AG04449 (cell line): ENCODE results near the gene KRTAP10-7.
"Not testable (repeated sequence)": the region's sequence is repeated elsewhere in the genome, so short reads cannot be mapped to it uniquely, and the experiment has no call there.

Experiments used
- CTCF ChIA-PET: fragments of 350-600 bp; formaldehyde crosslinking; extraction: SDS; loops from one replicate; lab custom pipeline; 2021; ENCODE audit warnings: antibody characterized with exemption; lab: Yijun Ruan, JAX
- POLR2A ChIA-PET: fragments of 400-600, 350-600 bp; formaldehyde crosslinking; extraction: SDS; loops from one replicate; lab custom pipeline; 2020; ENCODE audit warnings: antibody characterized with exemption, inconsistent platforms; lab: Yijun Ruan, JAX
- DNase-seq: peaks from one replicate; pipeline ENCODE4 v3.0.0-alpha.2; 2010; ENCODE audit warnings: low read depth, low spot score
- H3K4me3 ChIP-seq: 2 replicates; pipeline ENCODE4 v1.5.1; 2011; ENCODE audit warnings: low read depth, mild to moderate bottlenecking, control low read depth, low read length
- TF ChIP-seq, protein P1 (sequence below): IDR thresholded peaks from one replicate; pipeline ENCODE4 v1.5.1; 2011; ENCODE audit warnings: mild to moderate bottlenecking, moderate library complexity, low read length, control low read depth, inconsistent platforms; ENCODE audit not compliant: insufficient read depth; ENCODE audit errors: missing control alignments

Gene KRTAP10-7

DNA sequence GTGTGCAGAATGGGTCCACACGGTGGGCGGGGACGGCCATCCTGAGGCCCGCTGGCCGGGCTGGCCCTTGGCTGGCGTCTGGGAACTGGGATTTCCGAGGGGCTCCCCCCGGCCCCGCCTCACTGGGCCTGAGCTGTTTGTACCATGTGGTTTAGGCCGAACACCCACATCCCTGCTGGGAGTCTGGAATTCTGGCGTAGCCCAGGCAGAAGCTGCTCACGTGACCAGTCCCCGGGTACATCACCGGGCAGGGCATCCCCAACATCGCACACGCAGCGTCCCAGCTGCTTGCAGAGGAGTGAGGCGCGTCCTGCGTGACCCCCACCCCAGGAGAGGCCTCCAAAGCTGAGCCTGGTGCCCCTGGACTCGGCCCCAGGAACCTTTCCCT is 2.1 kb downstream of the KRTAP10-7 start:
- H3K4me3 ChIP-seq: no peak overlapping the region
- no peak for DNase-seq
- ChIA-PET CTCF (no interaction called here), POLR2A (no interaction called here)
- TF ChIP-seq, protein P1, sequence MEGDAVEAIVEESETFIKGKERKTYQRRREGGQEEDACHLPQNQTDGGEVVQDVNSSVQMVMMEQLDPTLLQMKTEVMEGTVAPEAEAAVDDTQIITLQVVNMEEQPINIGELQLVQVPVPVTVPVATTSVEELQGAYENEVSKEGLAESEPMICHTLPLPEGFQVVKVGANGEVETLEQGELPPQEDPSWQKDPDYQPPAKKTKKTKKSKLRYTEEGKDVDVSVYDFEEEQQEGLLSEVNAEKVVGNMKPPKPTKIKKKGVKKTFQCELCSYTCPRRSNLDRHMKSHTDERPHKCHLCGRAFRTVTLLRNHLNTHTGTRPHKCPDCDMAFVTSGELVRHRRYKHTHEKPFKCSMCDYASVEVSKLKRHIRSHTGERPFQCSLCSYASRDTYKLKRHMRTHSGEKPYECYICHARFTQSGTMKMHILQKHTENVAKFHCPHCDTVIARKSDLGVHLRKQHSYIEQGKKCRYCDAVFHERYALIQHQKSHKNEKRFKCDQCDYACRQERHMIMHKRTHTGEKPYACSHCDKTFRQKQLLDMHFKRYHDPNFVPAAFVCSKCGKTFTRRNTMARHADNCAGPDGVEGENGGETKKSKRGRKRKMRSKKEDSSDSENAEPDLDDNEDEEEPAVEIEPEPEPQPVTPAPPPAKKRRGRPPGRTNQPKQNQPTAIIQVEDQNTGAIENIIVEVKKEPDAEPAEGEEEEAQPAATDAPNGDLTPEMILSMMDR: no peak

DNA sequence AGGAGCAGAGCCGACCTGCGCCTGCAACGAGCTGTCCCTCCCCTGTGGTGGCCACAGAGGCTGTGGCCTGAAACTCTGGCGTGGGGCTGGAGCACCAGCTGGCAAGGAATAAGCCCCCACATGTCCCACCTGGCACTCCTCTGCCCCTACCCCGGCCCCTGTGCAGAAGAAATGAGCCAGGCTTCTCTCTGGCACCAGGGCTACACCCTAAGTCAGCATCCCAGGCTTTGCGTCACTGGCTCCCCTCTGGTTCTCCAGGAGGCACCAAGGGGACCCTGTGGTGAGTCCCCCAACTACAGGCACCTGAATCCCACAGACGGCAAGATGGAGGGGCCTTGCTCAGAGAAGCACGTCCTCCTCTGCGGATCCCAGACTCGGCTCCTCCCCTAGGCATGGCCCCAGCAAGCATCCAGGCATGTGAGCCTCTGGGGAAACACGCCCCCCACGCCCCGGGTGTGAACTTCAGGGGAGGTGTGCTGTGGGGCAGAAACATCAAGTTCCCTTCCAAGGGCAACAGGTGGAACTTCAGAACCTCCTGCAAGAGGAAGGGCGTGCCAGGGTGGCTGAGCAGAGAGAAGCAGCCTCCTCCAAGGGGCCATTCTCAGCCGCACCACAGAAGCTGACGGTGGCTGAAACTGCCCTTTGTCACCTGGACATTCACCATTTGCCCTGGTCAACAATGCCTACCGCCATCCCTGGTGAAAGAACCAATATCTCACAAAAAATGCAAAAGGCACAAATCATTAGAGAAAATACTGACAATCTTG is 2.9 kb downstream of the KRTAP10-7 start:
- ChIA-PET CTCF (no interaction called here), POLR2A (no interaction called here)
- TF ChIP-seq, protein P1: no peak

DNA sequence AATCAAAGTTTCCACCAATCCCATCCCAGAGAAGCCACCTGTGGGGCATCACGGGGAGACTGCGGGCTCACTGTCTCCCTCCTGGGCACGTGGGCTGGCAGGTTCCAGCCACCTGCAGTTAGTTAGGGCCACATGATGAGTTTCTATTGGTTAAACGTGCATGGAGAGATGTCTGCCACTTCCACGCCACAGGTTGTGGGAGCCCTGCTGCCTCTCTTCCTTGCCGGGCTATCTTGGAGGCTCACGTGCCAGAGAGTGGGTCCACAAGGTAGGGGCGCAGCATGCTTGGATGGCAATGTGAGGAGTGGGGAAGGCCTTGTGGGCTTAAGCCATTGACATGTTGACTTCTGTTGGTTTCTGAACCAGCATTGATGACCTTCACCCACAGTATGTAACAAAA is 3.5 kb downstream of the KRTAP10-7 start:
- TF ChIP-seq, protein P1: no peak
- POLR2A ChIA-PET: no interaction called here
- H3K4me3 ChIP-seq: no peak overlapping the region
- CTCF ChIA-PET: no interaction called here
- no peak for DNase-seq

More for the DNA sequence above, 2.9 kb downstream of the KRTAP10-7 start:
- no peak overlapping the region for H3K4me3 ChIP-seq
- no peak for DNase-seq

DNA sequence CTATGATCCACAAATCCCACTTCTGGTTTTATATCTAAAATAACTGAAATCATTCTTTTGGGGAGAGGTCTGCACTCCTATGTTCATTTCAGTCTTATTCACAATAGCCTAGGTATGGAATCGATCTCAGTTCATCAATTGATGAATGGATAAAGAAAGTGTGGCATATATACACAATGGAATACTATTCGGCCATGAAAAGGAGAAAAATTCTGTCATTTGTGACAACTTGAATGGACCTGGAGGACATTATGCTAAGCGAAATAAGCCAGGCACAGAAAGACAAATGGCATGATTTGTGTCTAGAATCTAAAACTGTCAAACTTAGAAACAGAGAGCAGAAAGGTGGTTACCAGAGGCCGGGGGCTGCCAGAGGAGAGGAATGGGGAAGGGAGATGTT is 6.1 kb downstream of the KRTAP10-7 start:
- no peak overlapping the region for H3K4me3 ChIP-seq
- TF ChIP-seq, protein P1: no peak
- CTCF ChIA-PET: no interaction called here

DNA sequence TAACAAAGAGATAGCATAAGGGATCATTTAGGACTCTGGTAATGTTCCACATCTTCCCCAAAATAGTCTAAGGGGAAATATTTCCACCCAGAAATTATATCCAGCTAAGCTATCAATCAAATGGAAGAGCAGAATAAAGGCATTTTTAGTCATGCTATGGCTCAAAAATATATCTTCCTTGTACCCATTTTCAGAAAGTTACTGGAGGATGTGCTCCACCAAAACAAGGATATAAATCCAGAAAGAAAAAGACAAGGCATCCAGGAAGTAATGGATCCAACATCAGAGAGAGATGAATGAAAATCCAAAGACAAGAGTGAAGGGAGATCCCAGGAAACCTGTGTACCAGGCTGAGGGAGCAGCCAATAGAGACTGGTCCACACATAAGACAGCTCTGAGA is 8.8 kb downstream of the KRTAP10-7 start:
- no peak overlapping the region for H3K4me3 ChIP-seq
- TF ChIP-seq, protein P1: no peak
- ChIA-PET CTCF (no interaction called here), POLR2A (no interaction called here)
- DNase-seq: no peak

More for the DNA sequence above, 6.1 kb downstream of the KRTAP10-7 start:
- DNase-seq: no peak
- POLR2A ChIA-PET: no interaction called here

DNA sequence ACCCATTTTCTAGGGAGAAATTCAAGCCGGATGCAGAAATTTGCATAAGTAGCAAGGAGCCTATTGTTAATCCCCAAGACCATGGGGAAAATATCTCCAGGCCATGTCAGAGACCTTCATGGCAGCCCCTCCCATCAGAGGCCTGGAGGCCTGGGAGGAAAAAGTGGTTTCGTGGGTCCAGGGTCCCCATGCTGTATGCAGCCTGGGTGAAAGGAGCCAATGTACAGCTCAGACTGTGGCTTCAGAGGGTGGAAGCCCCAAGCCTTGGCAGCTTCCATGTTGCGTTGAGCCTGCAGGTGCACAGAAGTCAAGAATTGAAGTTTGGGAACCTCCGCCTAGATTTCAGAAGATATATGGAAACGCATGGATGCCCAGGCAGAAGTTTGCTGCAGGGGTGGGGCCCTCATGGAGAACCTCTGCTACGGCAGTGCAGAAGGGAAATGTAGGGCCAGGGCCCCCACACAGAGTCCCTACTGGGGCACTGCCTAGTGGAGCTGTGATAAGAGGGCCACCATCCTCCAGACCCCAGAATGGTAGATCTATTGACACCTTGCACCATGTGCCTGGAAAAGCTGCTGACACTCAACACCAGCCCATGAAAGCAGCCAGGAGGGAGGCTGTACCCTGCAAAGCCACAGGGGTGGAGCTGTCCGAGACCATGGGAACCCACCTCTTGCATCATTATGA is 9.9 kb downstream of the KRTAP10-7 start:
- CTCF ChIA-PET, H3K4me3 ChIP-seq, POLR2A ChIA-PET, DNase-seq: not testable (repeated sequence)
